Lung (tissue), 12 donors: Measurements from ENCODE around the gene GORASP1. TPM values are rescaled to one million over a fixed set of nuclear protein-coding genes. Genes with fewer than 3 reads are reported as not detected.

ENCODE experiments used
- ATAC-seq: fragments of 200-7000 bp; cut with Tn5 transposase; one replicate; pipeline ENCODE4 v1.9.1; 2020; ENCODE audit warnings: moderate number of reproducible peaks; ENCODE audit not compliant: insufficient read depth, low FRiP score
- DNase-seq, 3 donors: peaks; one replicate each; pipeline ENCODE4 v3.0.0-alpha.2; 2013 to 2017
- H3K27ac ChIP-seq, 2 donors: one replicate each; pipeline ENCODE4 v1.5.1; 2013; ENCODE audit warnings: mild to moderate bottlenecking in 2 of 2, moderate library complexity in 2 of 2, control low read depth in 1 of 2, inconsistent platforms in 1 of 2, low read depth in 1 of 2, low read length in 1 of 2
- H3K27me3 ChIP-seq, 3 donors: one replicate each; pipeline ENCODE4 v1.5.1; 2013; ENCODE audit warnings: low read length in 2 of 3; ENCODE audit not compliant: control insufficient read depth in 3 of 3, insufficient read depth in 3 of 3
- H3K36me3 ChIP-seq, 4 donors: one replicate each; pipeline ENCODE4 v1.5.1; 2013; ENCODE audit warnings: low read length in 4 of 4, mild to moderate bottlenecking in 1 of 4, moderate library complexity in 1 of 4; ENCODE audit not compliant: control insufficient read depth in 4 of 4, insufficient read depth in 4 of 4
- H3K4me1 ChIP-seq, 5 donors: one replicate each; pipeline ENCODE4 v1.5.1; 2013; ENCODE audit warnings: low read length in 5 of 5, mild to moderate bottlenecking in 2 of 5, moderate library complexity in 1 of 5; ENCODE audit not compliant: control insufficient read depth in 5 of 5, insufficient read depth in 5 of 5
- H3K4me3 ChIP-seq: one replicate; pipeline ENCODE4 v1.5.1; 2013; ENCODE audit warnings: mild to moderate bottlenecking, control low read depth, moderate library complexity
- H3K9ac ChIP-seq, 2 donors: one replicate each; pipeline ENCODE4 v1.5.1; 2013; ENCODE audit warnings: low read length in 2 of 2, control low read depth in 1 of 2; ENCODE audit not compliant: insufficient read depth in 1 of 2
- H3K9me3 ChIP-seq, 4 donors: one replicate each; pipeline ENCODE4 v1.5.1; 2013; ENCODE audit warnings: low read length in 3 of 4, mild to moderate bottlenecking in 1 of 4, moderate library complexity in 1 of 4; ENCODE audit not compliant: control insufficient read depth in 4 of 4, insufficient read depth in 3 of 4
- WGBS, 2 donors: extraction: QIAGEN DNeasy Blood & Tissue Kit; methylation state at CpG; one replicate each; pipeline ENCODE4 v1.1.7; 2013; 5-methylcytosine and 5-hydroxymethylcytosine counted together
- polyA plus RNA-seq, 2 donors: library from polyadenylated mRNA; stranded (reverse); fragments of 200-250 nt; gene quantifications; one replicate each; pipeline ENCODE4 v1.2.1, GENCODE V29; 2013
- total RNA-seq, 2 donors: library from RNA; depleted of rRNA in 1 of 2; stranded (reverse); fragments of >200 nt in 1 of 2; gene quantifications; one replicate each; pipeline ENCODE4 v1.2.1, GENCODE V29; 2014 to 2021
- TF ChIP-seq, protein P1 (sequence below): IDR thresholded peaks from 2 replicates; pipeline ENCODE4 v1.5.1; 2012; ENCODE audit warnings: mild to moderate bottlenecking; ENCODE audit errors: control extremely low read depth, extremely low read depth
- donor health status: control.
- donor health status: control.
- donor health status: Bipolar disorder and iron deficiency.
- donor health status: healthy.
- donor health status: DM: yes; HTN: yes; CAD: no.

The GORASP1 gene
- total and polyA plus RNA-seq, 4 donors: 28.7 to 71.1 (median 48.5) TPM

DNA sequence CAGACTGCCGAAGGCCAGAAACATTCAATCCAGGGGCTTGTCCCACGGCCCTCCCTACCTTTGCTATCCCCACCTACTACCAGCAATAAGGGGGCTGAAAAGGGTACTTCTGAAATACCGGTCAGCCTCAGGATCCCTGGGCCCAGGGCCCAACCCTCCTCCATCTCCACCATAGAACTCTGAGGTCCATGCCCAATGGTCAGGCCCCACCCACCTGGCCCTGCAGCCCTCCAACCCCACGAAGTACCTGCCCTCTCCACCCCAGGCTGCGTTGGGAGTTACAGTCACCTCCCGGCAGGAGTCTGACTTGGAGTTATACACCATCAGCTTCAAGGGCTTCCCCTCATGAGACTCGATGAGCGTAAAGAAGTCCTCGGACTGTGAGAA, 6.9 kb downstream of the GORASP1 start:
- H3K4me3 ChIP-seq: no peak overlapping the region
- peaks cover 9 to 55% (median 12%) of the 10 kb centered on the region in 4 donors for H3K36me3 ChIP-seq
- no peak for DNase-seq
- no peak overlapping the region for H3K27ac ChIP-seq
- WGBS, 2 donors: 94 to 95% methylated on average over 9 of the region's 9 CpGs
- ATAC-seq: no peak
- no peaks in the 10 kb centered on the region for H3K27me3 ChIP-seq
- H3K9me3 ChIP-seq: no peaks in the 10 kb centered on the region
- H3K9ac ChIP-seq: no peak overlapping the region
- peaks cover 0 to 17% (median under 1%) of the 10 kb centered on the region in 5 donors for H3K4me1 ChIP-seq
- TF ChIP-seq, protein P1, sequence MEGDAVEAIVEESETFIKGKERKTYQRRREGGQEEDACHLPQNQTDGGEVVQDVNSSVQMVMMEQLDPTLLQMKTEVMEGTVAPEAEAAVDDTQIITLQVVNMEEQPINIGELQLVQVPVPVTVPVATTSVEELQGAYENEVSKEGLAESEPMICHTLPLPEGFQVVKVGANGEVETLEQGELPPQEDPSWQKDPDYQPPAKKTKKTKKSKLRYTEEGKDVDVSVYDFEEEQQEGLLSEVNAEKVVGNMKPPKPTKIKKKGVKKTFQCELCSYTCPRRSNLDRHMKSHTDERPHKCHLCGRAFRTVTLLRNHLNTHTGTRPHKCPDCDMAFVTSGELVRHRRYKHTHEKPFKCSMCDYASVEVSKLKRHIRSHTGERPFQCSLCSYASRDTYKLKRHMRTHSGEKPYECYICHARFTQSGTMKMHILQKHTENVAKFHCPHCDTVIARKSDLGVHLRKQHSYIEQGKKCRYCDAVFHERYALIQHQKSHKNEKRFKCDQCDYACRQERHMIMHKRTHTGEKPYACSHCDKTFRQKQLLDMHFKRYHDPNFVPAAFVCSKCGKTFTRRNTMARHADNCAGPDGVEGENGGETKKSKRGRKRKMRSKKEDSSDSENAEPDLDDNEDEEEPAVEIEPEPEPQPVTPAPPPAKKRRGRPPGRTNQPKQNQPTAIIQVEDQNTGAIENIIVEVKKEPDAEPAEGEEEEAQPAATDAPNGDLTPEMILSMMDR: no peak

DNA sequence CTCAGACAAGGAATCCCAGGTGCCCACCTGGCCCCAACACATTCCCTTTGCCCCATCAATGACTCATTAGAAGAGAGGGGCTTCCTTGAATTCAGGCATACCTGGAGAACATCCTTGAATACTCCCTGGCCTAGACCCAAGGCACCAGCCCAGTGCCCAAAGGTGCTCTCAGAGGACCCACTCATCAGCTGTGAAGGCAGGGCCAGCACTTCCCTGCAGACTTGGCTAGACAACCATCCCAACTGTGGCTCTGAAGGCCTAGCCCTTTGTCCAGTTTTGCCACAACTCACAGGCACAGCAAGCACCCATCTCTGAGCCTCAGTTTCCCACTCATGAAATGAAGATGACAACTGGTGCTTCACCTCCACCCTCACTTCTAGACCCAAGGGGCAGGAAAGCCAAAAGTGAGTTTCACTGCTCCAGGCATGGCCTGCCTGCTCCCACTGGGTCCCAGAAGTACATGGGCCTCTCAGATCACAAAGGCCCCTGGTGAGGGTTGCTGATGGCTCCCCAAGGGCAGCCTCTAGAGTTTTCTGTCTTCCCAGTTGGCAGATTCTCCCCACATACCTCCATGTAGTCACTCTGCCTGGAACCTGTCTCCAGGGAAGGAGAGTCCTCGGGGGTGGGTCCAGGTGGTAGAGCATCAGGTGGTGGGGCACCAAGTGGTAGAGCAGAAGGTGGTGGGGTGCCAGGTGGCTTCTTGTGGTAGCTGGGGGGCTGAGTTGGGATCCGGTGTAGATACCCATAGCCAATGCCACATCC, 7.5 kb downstream of the GORASP1 start:
- Histone ChIP-seq H3K4me3 (no peak overlapping the region), H3K27me3 (no peaks in the 10 kb centered on the region), H3K36me3 (peaks cover 11 to 57% (median 14%) of the 10 kb centered on the region in 4 donors), H3K4me1 (peaks cover 0 to 15% (median 0%) of the 10 kb centered on the region in 5 donors), H3K27ac (no peak overlapping the region), H3K9me3 (no peaks in the 10 kb centered on the region), H3K9ac (no peak overlapping the region)
- ATAC-seq (no peak), DNase-seq (no peak)
- 96 to 100% methylated on average over 2 of the region's 2 CpGs for WGBS, 2 donors
- TF ChIP-seq, protein P1: no peak

DNA sequence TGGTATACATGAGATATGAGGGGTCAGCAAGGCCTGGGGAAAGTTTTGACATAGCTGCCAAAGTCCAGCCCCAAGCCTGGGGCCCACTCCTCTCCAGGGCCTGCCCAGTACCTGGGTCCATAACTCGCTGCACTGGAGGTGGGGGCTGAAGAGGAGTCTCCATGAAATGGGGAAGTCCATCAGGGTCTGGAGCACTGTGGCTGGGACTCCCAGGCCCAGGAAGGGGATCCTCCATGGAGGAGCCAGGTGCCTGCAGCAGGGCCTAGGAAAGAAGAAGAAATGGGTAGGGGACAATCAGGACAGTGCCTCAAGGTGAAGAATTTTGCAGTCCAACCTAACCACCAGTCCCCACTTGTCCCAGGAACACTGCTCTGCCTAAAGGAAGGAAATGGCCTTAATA, 8.2 kb downstream of the GORASP1 start:
- no peak overlapping the region for H3K9ac ChIP-seq
- WGBS, 2 donors: 83 to 94% methylated on average over 1 of the region's 1 CpG
- no peak overlapping the region for H3K27ac ChIP-seq

More for the DNA sequence above, 8.2 kb downstream of the GORASP1 start:
- Histone ChIP-seq H3K9me3 (no peaks in the 10 kb centered on the region), H3K4me1 (peaks cover 0 to 15% (median 0%) of the 10 kb centered on the region in 5 donors), H3K4me3 (no peak overlapping the region), H3K27me3 (no peaks in the 10 kb centered on the region), H3K36me3 (peaks cover 18 to 63% (median 21%) of the 10 kb centered on the region in 4 donors)
- DNase-seq: no peak
- TF ChIP-seq, protein P1: no peak
- no peak for ATAC-seq
